ENCODE results near the gene TARP.

TARP gene

GRCh38 chr7:38291650-38292049 lies 18.2 kb upstream of the TARP start:
- TF ChIP-seq, protein P1, sequence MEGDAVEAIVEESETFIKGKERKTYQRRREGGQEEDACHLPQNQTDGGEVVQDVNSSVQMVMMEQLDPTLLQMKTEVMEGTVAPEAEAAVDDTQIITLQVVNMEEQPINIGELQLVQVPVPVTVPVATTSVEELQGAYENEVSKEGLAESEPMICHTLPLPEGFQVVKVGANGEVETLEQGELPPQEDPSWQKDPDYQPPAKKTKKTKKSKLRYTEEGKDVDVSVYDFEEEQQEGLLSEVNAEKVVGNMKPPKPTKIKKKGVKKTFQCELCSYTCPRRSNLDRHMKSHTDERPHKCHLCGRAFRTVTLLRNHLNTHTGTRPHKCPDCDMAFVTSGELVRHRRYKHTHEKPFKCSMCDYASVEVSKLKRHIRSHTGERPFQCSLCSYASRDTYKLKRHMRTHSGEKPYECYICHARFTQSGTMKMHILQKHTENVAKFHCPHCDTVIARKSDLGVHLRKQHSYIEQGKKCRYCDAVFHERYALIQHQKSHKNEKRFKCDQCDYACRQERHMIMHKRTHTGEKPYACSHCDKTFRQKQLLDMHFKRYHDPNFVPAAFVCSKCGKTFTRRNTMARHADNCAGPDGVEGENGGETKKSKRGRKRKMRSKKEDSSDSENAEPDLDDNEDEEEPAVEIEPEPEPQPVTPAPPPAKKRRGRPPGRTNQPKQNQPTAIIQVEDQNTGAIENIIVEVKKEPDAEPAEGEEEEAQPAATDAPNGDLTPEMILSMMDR (IDR thresholded peaks at IDR 0.05; ENCODE audit: low read depth, low read length, missing control alignments) = no peak
- no peak overlapping the region for H3K4me3 ChIP-seq (replicated peaks; ENCODE audit: low read depth, low read length)
- no peak for DNase-seq (ENCODE audit: extremely low read depth, low read depth)

DNA sequence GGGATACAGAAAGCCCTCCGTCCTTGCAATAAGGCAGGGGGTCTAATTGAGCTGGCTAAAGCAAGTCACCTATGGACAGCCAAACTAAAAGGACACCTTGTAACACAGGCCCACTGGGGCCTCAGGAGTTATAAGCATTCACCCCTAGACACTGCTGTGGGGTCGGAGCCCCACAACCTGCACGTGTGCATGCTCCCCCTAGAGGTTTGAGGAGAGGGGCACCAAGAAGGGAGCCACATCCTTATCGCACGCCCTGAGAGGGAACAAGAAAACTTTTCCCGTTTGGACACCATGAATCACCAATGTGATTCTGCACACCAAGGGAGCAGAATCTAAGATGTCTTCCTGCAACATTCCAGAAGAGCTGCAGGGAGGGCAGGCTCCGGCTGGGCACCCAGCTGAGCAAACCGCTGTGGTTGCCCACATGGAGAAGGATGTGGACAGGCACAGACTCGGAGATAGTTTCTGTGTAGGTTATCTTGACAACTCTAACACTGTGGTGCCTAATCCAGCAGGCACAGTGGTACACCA lies 17.7 kb upstream of the TARP start:
- no peak for DNase-seq (ENCODE audit: extremely low read depth, low read depth)
- TF ChIP-seq, protein P1 (IDR thresholded peaks at IDR 0.05; ENCODE audit: low read depth, low read length, missing control alignments) = peak; percentile 14
- no peak overlapping the region for H3K4me3 ChIP-seq (replicated peaks; ENCODE audit: low read depth, low read length)

- DNase-seq (ENCODE audit: extremely low read depth, low read depth) = no peak
- TF ChIP-seq, protein P1 (IDR thresholded peaks at IDR 0.05; ENCODE audit: low read depth, low read length, missing control alignments) = no peak
- H3K4me3 ChIP-seq (replicated peaks; ENCODE audit: low read depth, low read length) = no peak overlapping the region
These were observed 11.1 kb upstream of the TARP start for GRCh38 chr7:38284553-38284952.

DNA sequence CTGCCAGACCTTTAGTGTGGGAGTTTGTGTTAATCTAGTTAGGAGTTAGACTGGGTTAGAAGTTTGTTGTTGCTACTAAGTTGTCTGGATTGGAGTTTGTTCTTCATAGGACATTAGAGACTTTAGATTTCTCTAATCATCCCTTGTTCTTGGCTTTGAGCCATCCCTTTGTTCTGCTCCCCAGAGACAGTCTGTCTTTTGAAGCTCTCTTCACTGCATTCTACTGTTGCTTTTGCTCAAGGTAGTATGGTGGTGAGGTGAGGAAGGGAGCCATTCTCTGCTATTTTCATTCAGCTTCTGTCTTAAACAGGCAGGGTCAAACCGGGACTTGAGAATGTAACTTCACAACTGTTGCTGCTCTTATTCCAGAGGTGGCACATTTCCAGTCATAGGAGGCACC lies 10.4 kb upstream of the TARP start:
- no peak for DNase-seq (ENCODE audit: extremely low read depth, low read depth)
- TF ChIP-seq, protein P1 (IDR thresholded peaks at IDR 0.05; ENCODE audit: low read depth, low read length, missing control alignments) = no peak

GRCh38 chr7:38283107-38283506 lies 9.7 kb upstream of the TARP start:
- no peak overlapping the region for H3K4me3 ChIP-seq (replicated peaks; ENCODE audit: low read depth, low read length)
- DNase-seq (ENCODE audit: extremely low read depth, low read depth) = no peak
- TF ChIP-seq, protein P1 (IDR thresholded peaks at IDR 0.05; ENCODE audit: low read depth, low read length, missing control alignments) = no peak

More for the DNA sequence above, 10.4 kb upstream of the TARP start:
- no peak overlapping the region for H3K4me3 ChIP-seq (replicated peaks; ENCODE audit: low read depth, low read length)

DNA sequence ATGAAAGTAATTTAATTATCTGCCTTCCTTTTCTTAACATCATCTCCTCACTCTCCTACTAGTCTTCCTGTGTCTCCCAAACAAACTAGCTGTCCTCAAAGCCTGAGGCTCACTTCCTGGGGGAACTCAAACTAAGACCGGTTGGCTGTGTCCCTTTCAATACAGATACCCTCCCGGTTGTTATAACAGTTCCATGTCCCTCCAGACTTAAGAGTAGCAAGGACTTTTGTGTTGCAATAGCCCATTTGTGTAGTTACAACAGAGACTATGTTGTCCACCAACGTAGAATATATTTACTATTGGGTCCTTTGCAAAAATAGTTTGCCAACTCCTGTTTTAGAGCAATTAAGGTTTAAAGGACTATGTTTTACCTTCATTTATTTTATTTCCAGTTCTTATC lies 8.6 kb upstream of the TARP start:
- TF ChIP-seq, protein P1 (IDR thresholded peaks at IDR 0.05; ENCODE audit: low read depth, low read length, missing control alignments) = no peak
- DNase-seq (ENCODE audit: extremely low read depth, low read depth) = no peak
- H3K4me3 ChIP-seq (replicated peaks; ENCODE audit: low read depth, low read length) = no peak overlapping the region

DNA sequence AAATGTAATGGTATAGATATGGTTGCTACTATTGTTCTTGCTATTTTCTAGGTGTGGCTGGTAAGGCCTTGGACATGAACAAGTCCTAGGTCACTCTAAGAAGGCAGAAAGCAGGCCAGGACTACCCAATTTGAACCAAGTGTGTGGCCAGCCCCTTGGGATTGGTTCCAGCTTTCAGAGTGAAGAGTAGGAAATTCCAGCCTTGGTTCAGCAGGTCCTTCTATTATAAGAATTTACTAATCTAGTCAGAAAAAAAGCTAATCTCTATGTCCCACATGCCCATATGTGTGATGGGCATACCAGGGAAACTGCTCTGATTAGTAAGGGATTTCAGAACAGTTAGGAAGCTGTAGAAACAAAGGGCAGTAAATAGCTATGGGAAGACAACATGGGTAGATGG lies 7.8 kb upstream of the TARP start:
- TF ChIP-seq, protein P1 (IDR thresholded peaks at IDR 0.05; ENCODE audit: low read depth, low read length, missing control alignments) = no peak
- DNase-seq (ENCODE audit: extremely low read depth, low read depth) = no peak
- no peak overlapping the region for H3K4me3 ChIP-seq (replicated peaks; ENCODE audit: low read depth, low read length)
